ENCODE results near the gene ZNF775. TPM values are rescaled to one million over a fixed set of nuclear protein-coding genes. Genes with fewer than 3 reads are reported as not detected.

ZNF775 gene
- polyA plus RNA-seq, 6 donors from 2014 or later: 1.4 to 8.9 (median 4.5) TPM

DNA sequence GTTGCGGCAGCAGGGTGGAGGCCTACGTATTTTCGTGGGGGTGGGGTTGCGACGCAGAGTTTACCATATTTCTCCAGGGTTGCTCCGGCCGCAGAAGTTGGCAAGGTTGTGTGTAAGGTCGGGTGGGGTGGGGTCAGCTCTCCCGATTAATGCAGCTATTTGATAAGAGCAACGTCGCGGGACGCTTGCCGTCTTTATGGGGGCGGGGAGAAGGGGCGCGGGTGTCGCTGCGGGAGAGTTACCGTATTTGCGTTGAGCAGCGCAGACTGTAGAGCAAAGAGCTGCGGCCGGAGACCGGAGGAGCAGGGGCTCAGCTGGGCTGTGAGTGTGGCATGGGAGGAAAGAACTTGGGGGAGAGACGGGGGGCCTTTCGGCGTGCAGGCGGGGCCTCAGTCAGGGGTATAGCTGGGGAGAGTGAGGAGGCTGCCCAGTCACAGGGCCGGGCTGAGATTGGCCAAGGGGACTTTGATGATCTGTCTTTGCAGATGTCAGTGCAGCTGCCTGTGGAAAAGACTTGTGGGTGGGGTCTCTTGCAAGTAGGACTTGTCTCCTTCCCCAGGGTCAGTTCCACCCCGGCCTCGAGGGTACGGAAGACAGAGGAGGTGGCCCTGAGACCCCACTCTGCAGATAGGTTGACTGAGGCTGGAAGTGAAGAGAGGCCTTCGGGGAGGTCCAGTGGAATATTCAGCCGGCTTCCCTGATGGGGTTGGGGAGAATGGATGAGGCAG, 26.6 kb downstream of the ZNF775 start:
- Mint-ChIP-seq H3K36me3 (peaks cover 4 to 20% of the 10 kb centered on the region in 2 donors), H3K9me3 (peaks cover 0 to 2% (median 0%) of the 10 kb centered on the region in 7 donors), H3K27me3 (no peaks in the 10 kb centered on the region), H3K27ac (peak overlapping the region; percentile 97 to 100 (median 100)), H3K4me3 (peak overlapping the region; percentile 74 to 99 (median 94)), H3K4me1 (peaks cover 50 to 73% (median 70%) of the 10 kb centered on the region in 3 donors)
- ATAC-seq (ENCODE audit: low read depth in 2 of 2) (peak; percentile 1 to 4), DNase-seq (no peak)

DNA sequence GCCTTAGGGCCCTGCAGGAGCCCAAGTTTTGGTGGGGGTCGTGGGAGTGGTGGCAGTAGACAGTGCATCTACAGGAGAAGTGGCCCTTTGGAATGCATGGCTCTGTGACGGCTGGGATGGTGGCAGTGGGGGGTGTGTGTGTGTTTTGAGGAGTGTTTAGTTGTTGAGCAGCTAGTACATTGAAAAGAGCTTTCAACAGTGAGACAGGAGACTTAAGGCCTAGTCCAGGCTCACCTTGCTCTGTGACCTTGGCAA, 27.1 kb downstream of the ZNF775 start:
- Mint-ChIP-seq H3K27ac (peak overlapping the region; percentile 97 to 100 (median 100)), H3K27me3 (no peaks in the 10 kb centered on the region), H3K36me3 (peaks cover 4 to 20% of the 10 kb centered on the region in 2 donors), H3K4me1 (peaks cover 45 to 69% (median 68%) of the 10 kb centered on the region in 3 donors), H3K9me3 (peaks cover 0 to 2% (median 0%) of the 10 kb centered on the region in 7 donors), H3K4me3 (peak overlapping the region; percentile 74 to 99 (median 94))
- DNase-seq (no peak), ATAC-seq (ENCODE audit: low read depth in 2 of 2) (no peak)

GRCh38 chr7:150406567-150407421, 27.7 kb downstream of the ZNF775 start:
- H3K4me1 Mint-ChIP-seq: peaks cover 44 to 68% (median 64%) of the 10 kb centered on the region in 3 donors
- DNase-seq: peak; percentile 82
- peak; percentile 37 to 39 for ATAC-seq (ENCODE audit: low read depth in 2 of 2)
- H3K27ac Mint-ChIP-seq: peak overlapping the region; percentile 97 to 100 (median 100)
- H3K27me3 Mint-ChIP-seq: no peaks in the 10 kb centered on the region
- H3K36me3 Mint-ChIP-seq: peaks cover 4 to 20% of the 10 kb centered on the region in 2 donors
- H3K9me3 Mint-ChIP-seq: peaks cover 0 to 2% (median 0%) of the 10 kb centered on the region in 7 donors
- peak overlapping the region; percentile 74 to 99 (median 94) for H3K4me3 Mint-ChIP-seq

DNA sequence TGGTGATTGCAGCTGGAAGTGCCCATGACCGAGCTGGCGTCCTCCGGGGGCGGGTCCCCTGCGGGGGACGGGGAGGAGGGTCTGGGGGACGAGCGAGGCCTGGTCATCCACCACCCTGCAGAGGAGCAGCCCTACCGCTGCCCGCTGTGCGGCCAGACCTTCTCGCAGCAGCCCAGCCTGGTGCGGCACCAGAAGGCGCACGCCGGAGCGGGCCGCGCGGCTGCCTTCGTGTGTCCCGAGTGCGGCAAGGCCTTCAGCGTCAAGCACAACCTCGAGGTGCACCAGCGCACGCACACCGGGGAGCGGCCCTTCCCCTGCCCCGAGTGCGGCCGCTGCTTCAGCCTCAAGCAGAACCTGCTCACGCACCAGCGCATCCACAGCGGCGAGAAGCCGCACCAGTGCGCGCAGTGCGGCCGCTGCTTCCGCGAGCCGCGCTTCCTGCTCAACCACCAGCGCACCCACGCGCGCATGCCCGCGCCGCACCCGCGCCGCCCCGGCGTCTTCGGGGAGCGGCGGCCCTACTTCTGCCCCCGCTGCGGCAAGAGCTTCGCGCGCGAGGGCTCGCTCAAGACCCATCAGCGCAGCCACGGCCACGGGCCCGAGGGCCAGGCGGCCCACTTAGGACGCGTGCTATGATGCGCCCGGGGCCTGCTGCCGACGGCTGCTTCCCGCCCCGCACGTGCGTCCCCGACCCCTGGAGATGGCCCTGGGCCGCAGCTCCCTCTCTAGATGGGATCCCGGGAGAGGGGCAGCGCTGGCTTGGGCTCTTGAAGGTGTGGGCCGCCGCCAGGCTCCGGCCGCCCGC, 28.7 kb downstream of the ZNF775 start:
- Mint-ChIP-seq H3K36me3 (peaks cover 4 to 20% of the 10 kb centered on the region in 2 donors), H3K27ac (peak overlapping the region in 5 of 6 donors; percentile 99 to 100 (median 100)), H3K4me3 (peak overlapping the region in 2 of 8 donors; percentile 74 to 76), H3K4me1 (peaks cover 43 to 64% (median 58%) of the 10 kb centered on the region in 3 donors), H3K9me3 (peaks cover 0 to 2% (median 0%) of the 10 kb centered on the region in 7 donors), H3K27me3 (no peaks in the 10 kb centered on the region)
- ATAC-seq (ENCODE audit: low read depth in 2 of 2) (no peak), DNase-seq (peak; percentile 29)

- DNase-seq (peak; percentile 92), ATAC-seq (ENCODE audit: low read depth in 2 of 2) (peak; percentile 68 to 73)
- H3K4me1 Mint-ChIP-seq: peaks cover 47 to 58% (median 49%) of the 10 kb centered on the region in 3 donors
- peaks cover 4 to 20% of the 10 kb centered on the region in 2 donors for H3K36me3 Mint-ChIP-seq
- no peaks in the 10 kb centered on the region for H3K27me3 Mint-ChIP-seq
- H3K9me3 Mint-ChIP-seq: peaks cover 0 to 2% (median 0%) of the 10 kb centered on the region in 7 donors
- H3K4me3 Mint-ChIP-seq: peak overlapping the region; percentile 64 to 91 (median 78)
- H3K27ac Mint-ChIP-seq: peak overlapping the region; percentile 97 to 100 (median 99)
Measured at GRCh38 chr7:150408393-150409299, 29.5 kb downstream of the ZNF775 start.

DNA sequence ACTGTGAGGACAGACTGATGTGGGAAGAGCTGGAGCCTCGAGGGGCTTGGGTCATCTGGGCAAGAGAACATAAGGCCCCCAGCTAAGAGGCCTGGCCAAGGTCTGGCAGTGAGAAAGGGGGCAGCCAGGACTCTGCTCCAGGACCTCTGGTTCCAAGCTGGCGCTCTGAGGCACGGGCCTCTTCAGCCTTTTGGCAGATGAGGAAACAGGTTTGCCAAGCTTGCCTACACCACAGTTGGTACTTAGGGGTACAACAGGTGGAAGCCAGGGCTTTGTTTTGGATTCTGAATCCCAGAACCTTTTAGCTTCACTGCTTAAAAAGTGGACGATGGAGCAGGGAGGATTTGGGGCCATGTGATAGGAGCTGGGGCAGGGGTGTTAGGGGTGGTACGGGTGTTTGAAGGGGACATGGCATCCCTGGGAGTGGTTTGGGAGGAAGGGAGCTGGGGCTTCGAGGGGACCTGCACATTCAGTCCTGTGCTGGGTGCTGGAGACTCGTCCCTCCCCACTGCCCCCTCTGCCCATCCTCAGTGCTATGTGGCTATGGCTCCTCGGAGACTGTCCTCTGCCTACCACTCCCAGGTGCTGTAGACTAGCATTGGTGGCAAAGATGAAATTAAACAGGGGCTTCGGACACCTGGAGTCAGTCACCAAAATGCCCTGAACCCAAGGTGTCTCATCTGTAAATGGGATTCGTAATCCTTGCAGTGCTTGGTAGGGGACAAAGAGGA, 30.3 kb downstream of the ZNF775 start:
- Mint-ChIP-seq H3K36me3 (peaks cover 4 to 20% of the 10 kb centered on the region in 2 donors), H3K4me1 (peaks cover 40 to 50% (median 43%) of the 10 kb centered on the region in 3 donors), H3K27me3 (no peaks in the 10 kb centered on the region), H3K4me3 (peak overlapping the region; percentile 10 to 88 (median 74)), H3K9me3 (peaks cover 0 to 2% (median 0%) of the 10 kb centered on the region in 7 donors), H3K27ac (peak overlapping the region; percentile 97 to 100 (median 99))
- ATAC-seq (ENCODE audit: low read depth in 2 of 2) (no peak), DNase-seq (no peak)

- ATAC-seq (ENCODE audit: low read depth in 2 of 2): no peak
- peaks cover 0 to 2% (median 0%) of the 10 kb centered on the region in 7 donors for H3K9me3 Mint-ChIP-seq
- DNase-seq: no peak
- peaks cover 41 to 48% (median 43%) of the 10 kb centered on the region in 3 donors for H3K4me1 Mint-ChIP-seq
- peaks cover 4 to 20% of the 10 kb centered on the region in 2 donors for H3K36me3 Mint-ChIP-seq
- H3K27ac Mint-ChIP-seq: peak overlapping the region in 5 of 6 donors; percentile 97 to 100 (median 99)
- H3K4me3 Mint-ChIP-seq: no peak overlapping the region
- H3K27me3 Mint-ChIP-seq: no peaks in the 10 kb centered on the region
Measured at GRCh38 chr7:150410131-150410530, 31.0 kb downstream of the ZNF775 start.

GRCh38 chr7:150410680-150411346, 31.7 kb downstream of the ZNF775 start:
- Mint-ChIP-seq H3K4me1 (peaks cover 36 to 44% (median 38%) of the 10 kb centered on the region in 3 donors), H3K36me3 (peaks cover 4 to 20% of the 10 kb centered on the region in 2 donors), H3K4me3 (no peak overlapping the region), H3K27ac (peak overlapping the region; percentile 79 to 99 (median 94)), H3K27me3 (no peaks in the 10 kb centered on the region), H3K9me3 (peaks cover 0 to 2% (median 0%) of the 10 kb centered on the region in 7 donors)
- ATAC-seq (ENCODE audit: low read depth in 2 of 2): no peak
- no peak for DNase-seq

GRCh38 chr7:150411606-150412005, 32.5 kb downstream of the ZNF775 start:
- ATAC-seq (ENCODE audit: low read depth in 2 of 2): no peak
- Mint-ChIP-seq H3K4me1 (peaks cover 28 to 36% (median 31%) of the 10 kb centered on the region in 3 donors), H3K4me3 (no peak overlapping the region), H3K27ac (peak overlapping the region; percentile 60 to 99 (median 84)), H3K27me3 (no peaks in the 10 kb centered on the region), H3K36me3 (peaks cover 4 to 20% of the 10 kb centered on the region in 2 donors), H3K9me3 (peaks cover 0 to 2% (median 0%) of the 10 kb centered on the region in 7 donors)
- no peak for DNase-seq

- ATAC-seq (ENCODE audit: low read depth in 2 of 2) (no peak), DNase-seq (no peak)
- Mint-ChIP-seq H3K36me3 (peaks cover 3 to 17% of the 10 kb centered on the region in 2 donors), H3K27ac (peak overlapping the region in 5 of 6 donors; percentile 14 to 99 (median 79)), H3K4me3 (no peak overlapping the region), H3K27me3 (no peaks in the 10 kb centered on the region), H3K9me3 (peaks cover 0 to 2% (median 0%) of the 10 kb centered on the region in 7 donors), H3K4me1 (peaks cover 24 to 32% (median 28%) of the 10 kb centered on the region in 3 donors)
Measured at GRCh38 chr7:150412016-150412415, 32.9 kb downstream of the ZNF775 start.

Data from naive B cell (primary cell).